ENCODE measurements around the gene IRAK3.

Gene IRAK3

GRCh38 chr12:66247741-66248140 lies 58.7 kb downstream of the IRAK3 start:
- FAIRE-seq: no peak

GRCh38 chr12:66251049-66251448 lies 62.0 kb downstream of the IRAK3 start:
- FAIRE-seq (no peak), DNase-seq (ENCODE audit: low spot score) (no peak)

More at GRCh38 chr12:66247741-66248140, 58.7 kb downstream of the IRAK3 start:
- no peak for DNase-seq (ENCODE audit: low spot score)

GRCh38 chr12:66252771-66253170 lies 63.8 kb downstream of the IRAK3 start:
- no peak for DNase-seq (ENCODE audit: low spot score)
- FAIRE-seq: no peak

- DNase-seq (ENCODE audit: low spot score) (no peak), FAIRE-seq (no peak)
Observed at GRCh38 chr12:66255737-66256136, 66.7 kb downstream of the IRAK3 start.

GRCh38 chr12:66258011-66258410 lies 69.0 kb downstream of the IRAK3 start:
- DNase-seq (ENCODE audit: low spot score) (no peak), FAIRE-seq (no peak)

GRCh38 chr12:66262737-66263136 lies 73.7 kb downstream of the IRAK3 start:
- FAIRE-seq (no peak), DNase-seq (ENCODE audit: low spot score) (no peak)

GRCh38 chr12:66268562-66268961 lies 79.5 kb downstream of the IRAK3 start:
- no peak for FAIRE-seq
- no peak for DNase-seq (ENCODE audit: low spot score)

GRCh38 chr12:66269142-66269541 lies 80.1 kb downstream of the IRAK3 start:
- DNase-seq (ENCODE audit: low spot score) (no peak), FAIRE-seq (no peak)

- FAIRE-seq (no peak), DNase-seq (ENCODE audit: low spot score) (peak; percentile 18)
Observed at GRCh38 chr12:66269757-66270383, 80.9 kb downstream of the IRAK3 start.

- FAIRE-seq (no peak), DNase-seq (ENCODE audit: low spot score) (no peak)
Observed at GRCh38 chr12:66270613-66271012, 81.6 kb downstream of the IRAK3 start.

GRCh38 chr12:66272650-66273049 lies 83.6 kb downstream of the IRAK3 start:
- no peak for DNase-seq (ENCODE audit: low spot score)
- no peak for FAIRE-seq

- no peak for DNase-seq (ENCODE audit: low spot score)
- no peak for FAIRE-seq
Observed at GRCh38 chr12:66273147-66273546, 84.1 kb downstream of the IRAK3 start.

- DNase-seq (ENCODE audit: low spot score) (no peak), FAIRE-seq (no peak)
Observed at GRCh38 chr12:66275040-66275439, 86.0 kb downstream of the IRAK3 start.

- no peak for FAIRE-seq
- no peak for DNase-seq (ENCODE audit: low spot score)
Observed at GRCh38 chr12:66279123-66279712, 90.2 kb downstream of the IRAK3 start.

GRCh38 chr12:66280561-66280960 lies 91.5 kb downstream of the IRAK3 start:
- FAIRE-seq: no peak
- DNase-seq (ENCODE audit: low spot score): no peak

- no peak for DNase-seq (ENCODE audit: low spot score)
- no peak for FAIRE-seq
Observed at GRCh38 chr12:66282244-66282643, 93.2 kb downstream of the IRAK3 start.

- DNase-seq (ENCODE audit: low spot score): no peak
- no peak for FAIRE-seq
Observed at GRCh38 chr12:66287275-66287674, 98.3 kb downstream of the IRAK3 start.

- FAIRE-seq (no peak), DNase-seq (ENCODE audit: low spot score) (no peak)
Observed at GRCh38 chr12:66288121-66288520, 99.1 kb downstream of the IRAK3 start.

GRCh38 chr12:66289485-66289884 lies 100.5 kb downstream of the IRAK3 start:
- FAIRE-seq: no peak
- DNase-seq (ENCODE audit: low spot score): no peak

GRCh38 chr12:66290716-66291200 lies 101.7 kb downstream of the IRAK3 start:
- DNase-seq (ENCODE audit: low spot score) (no peak), FAIRE-seq (no peak)

GRCh38 chr12:66296176-66296683 lies 107.2 kb downstream of the IRAK3 start:
- no peak for DNase-seq (ENCODE audit: low spot score)
- FAIRE-seq: no peak

GRCh38 chr12:66297080-66297479 lies 108.1 kb downstream of the IRAK3 start:
- no peak for FAIRE-seq

GRCh38 chr12:66297923-66298322 lies 108.9 kb downstream of the IRAK3 start:
- DNase-seq (ENCODE audit: low spot score): no peak
- no peak for FAIRE-seq

More at GRCh38 chr12:66297080-66297479, 108.1 kb downstream of the IRAK3 start:
- DNase-seq (ENCODE audit: low spot score): no peak
